ENCODE data around the gene GRIK2. TPM values are rescaled to one million over a fixed set of nuclear protein-coding genes. Genes with fewer than 3 reads are reported as not detected.

Gene GRIK2
- total RNA-seq, 4 donors from 2014 or later: 1.4 to 51.9 (median 9.6) TPM

- DNase-seq: no peak
- no peaks in the 10 kb centered on the region for H3K9me3 ChIP-seq
Measured at GRCh38 chr6:101435038-101435437, 41.5 kb downstream of the GRIK2 start.

GRCh38 chr6:101439790-101440189 lies 46.3 kb downstream of the GRIK2 start:
- Histone ChIP-seq H3K4me1 (peaks cover 0 to 7% of the 10 kb centered on the region in 2 donors), H3K9me3 (no peaks in the 10 kb centered on the region), H3K27ac (no peak overlapping the region), H3K27me3 (no peaks in the 10 kb centered on the region), H3K4me3 (replicated peaks in 1 of 3) (no peak overlapping the region), H3K36me3 (no peaks in the 10 kb centered on the region)
- 83 to 92% methylated on average over 1 of the region's 1 CpG for WGBS, 2 donors
- no peak for DNase-seq
- no peak for TF ChIP-seq CTCF (IDR thresholded peaks at IDR 0.05)
- TF ChIP-seq POLR2A (IDR thresholded peaks at IDR 0.05): no peak
- intact Hi-C loops (cut with DNase I): no loop called here

More at GRCh38 chr6:101435038-101435437, 41.5 kb downstream of the GRIK2 start:
- Histone ChIP-seq H3K36me3 (no peaks in the 10 kb centered on the region), H3K4me1 (peaks cover 0 to 10% of the 10 kb centered on the region in 2 donors), H3K27ac (no peak overlapping the region), H3K27me3 (no peaks in the 10 kb centered on the region), H3K4me3 (replicated peaks in 1 of 3) (no peak overlapping the region)
- intact Hi-C loops (cut with DNase I): no loop called here
- TF ChIP-seq POLR2A (IDR thresholded peaks at IDR 0.05): no peak
- 66 to 78% methylated on average over 1 of the region's 1 CpG for WGBS, 2 donors

- no peak overlapping the region for H3K4me3 ChIP-seq (replicated peaks in 1 of 3)
- DNase-seq: no peak
- intact Hi-C loops (cut with DNase I): no loop called here
- H3K36me3 ChIP-seq: no peaks in the 10 kb centered on the region
- H3K4me1 ChIP-seq: no peaks in the 10 kb centered on the region
- H3K27ac ChIP-seq: no peak overlapping the region
- TF ChIP-seq CTCF (IDR thresholded peaks at IDR 0.05) (no peak), POLR2A (IDR thresholded peaks at IDR 0.05) (no peak)
- H3K9me3 ChIP-seq: no peaks in the 10 kb centered on the region
- no peaks in the 10 kb centered on the region for H3K27me3 ChIP-seq
Measured at GRCh38 chr6:101443315-101443714, 49.8 kb downstream of the GRIK2 start.

GRCh38 chr6:101444717-101445116 lies 51.2 kb downstream of the GRIK2 start:
- DNase-seq: no peak
- H3K27me3 ChIP-seq: no peaks in the 10 kb centered on the region
- no peak overlapping the region for H3K27ac ChIP-seq
- TF ChIP-seq POLR2A (IDR thresholded peaks at IDR 0.05) (no peak), CTCF (IDR thresholded peaks at IDR 0.05) (no peak)
- WGBS, 2 donors: 69 to 85% methylated on average over 1 of the region's 1 CpG
- intact Hi-C loops (cut with DNase I): no loop called here
- no peaks in the 10 kb centered on the region for H3K36me3 ChIP-seq
- H3K4me3 ChIP-seq (replicated peaks in 1 of 3): no peak overlapping the region
- no peaks in the 10 kb centered on the region for H3K4me1 ChIP-seq
- H3K9me3 ChIP-seq: no peaks in the 10 kb centered on the region

GRCh38 chr6:101445527-101445926 lies 52.0 kb downstream of the GRIK2 start:
- Histone ChIP-seq H3K36me3 (no peaks in the 10 kb centered on the region), H3K4me3 (replicated peaks in 1 of 3) (no peak overlapping the region), H3K27me3 (no peaks in the 10 kb centered on the region), H3K4me1 (no peaks in the 10 kb centered on the region), H3K27ac (no peak overlapping the region), H3K9me3 (no peaks in the 10 kb centered on the region)
- WGBS, 2 donors: 66 to 75% methylated on average over 2 of the region's 2 CpGs
- DNase-seq: no peak
- TF ChIP-seq CTCF (IDR thresholded peaks at IDR 0.05): no peak
- intact Hi-C loops (cut with DNase I): no loop called here

GRCh38 chr6:101450901-101451300 lies 57.4 kb downstream of the GRIK2 start:
- Histone ChIP-seq H3K9me3 (no peaks in the 10 kb centered on the region), H3K27ac (no peak overlapping the region), H3K27me3 (no peaks in the 10 kb centered on the region), H3K4me3 (replicated peaks in 1 of 3) (no peak overlapping the region), H3K4me1 (peaks cover 0 to 7% of the 10 kb centered on the region in 2 donors), H3K36me3 (no peaks in the 10 kb centered on the region)
- WGBS, 2 donors: 82 to 85% methylated on average over 5 of the region's 5 CpGs
- TF ChIP-seq POLR2A (IDR thresholded peaks at IDR 0.05) (no peak), CTCF (IDR thresholded peaks at IDR 0.05) (no peak)
- no peak for DNase-seq
- intact Hi-C loops (cut with DNase I): no loop called here

Measured in thyroid gland (tissue), 4 donors.